Fibroblast of pulmonary artery (primary cell): ENCODE results near the gene GNB3.

Experiments used
- DNase-seq: peaks from one replicate; pipeline ENCODE4 v3.0.0-alpha.2; 2010; ENCODE audit warnings: low read depth
- H3K4me3 ChIP-seq: replicated peaks from 2 replicates; pipeline ENCODE4 v1.5.1; 2011; ENCODE audit warnings: low read depth, mild to moderate bottlenecking, control low read depth, low read length, moderate library complexity
- TF ChIP-seq, protein P1 (sequence below): IDR thresholded peaks from 2 replicates; pipeline ENCODE4 v1.5.1; 2011; ENCODE audit warnings: mild to moderate bottlenecking, control low read depth, low read length, inconsistent platforms; ENCODE audit errors: missing control alignments

The GNB3 gene

GRCh38 chr12:6837370-6838060 lies 3.2 kb upstream of the GNB3 start:
- no peak overlapping the region for H3K4me3 ChIP-seq
- DNase-seq: no peak
- TF ChIP-seq, protein P1, sequence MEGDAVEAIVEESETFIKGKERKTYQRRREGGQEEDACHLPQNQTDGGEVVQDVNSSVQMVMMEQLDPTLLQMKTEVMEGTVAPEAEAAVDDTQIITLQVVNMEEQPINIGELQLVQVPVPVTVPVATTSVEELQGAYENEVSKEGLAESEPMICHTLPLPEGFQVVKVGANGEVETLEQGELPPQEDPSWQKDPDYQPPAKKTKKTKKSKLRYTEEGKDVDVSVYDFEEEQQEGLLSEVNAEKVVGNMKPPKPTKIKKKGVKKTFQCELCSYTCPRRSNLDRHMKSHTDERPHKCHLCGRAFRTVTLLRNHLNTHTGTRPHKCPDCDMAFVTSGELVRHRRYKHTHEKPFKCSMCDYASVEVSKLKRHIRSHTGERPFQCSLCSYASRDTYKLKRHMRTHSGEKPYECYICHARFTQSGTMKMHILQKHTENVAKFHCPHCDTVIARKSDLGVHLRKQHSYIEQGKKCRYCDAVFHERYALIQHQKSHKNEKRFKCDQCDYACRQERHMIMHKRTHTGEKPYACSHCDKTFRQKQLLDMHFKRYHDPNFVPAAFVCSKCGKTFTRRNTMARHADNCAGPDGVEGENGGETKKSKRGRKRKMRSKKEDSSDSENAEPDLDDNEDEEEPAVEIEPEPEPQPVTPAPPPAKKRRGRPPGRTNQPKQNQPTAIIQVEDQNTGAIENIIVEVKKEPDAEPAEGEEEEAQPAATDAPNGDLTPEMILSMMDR: no peak

DNA sequence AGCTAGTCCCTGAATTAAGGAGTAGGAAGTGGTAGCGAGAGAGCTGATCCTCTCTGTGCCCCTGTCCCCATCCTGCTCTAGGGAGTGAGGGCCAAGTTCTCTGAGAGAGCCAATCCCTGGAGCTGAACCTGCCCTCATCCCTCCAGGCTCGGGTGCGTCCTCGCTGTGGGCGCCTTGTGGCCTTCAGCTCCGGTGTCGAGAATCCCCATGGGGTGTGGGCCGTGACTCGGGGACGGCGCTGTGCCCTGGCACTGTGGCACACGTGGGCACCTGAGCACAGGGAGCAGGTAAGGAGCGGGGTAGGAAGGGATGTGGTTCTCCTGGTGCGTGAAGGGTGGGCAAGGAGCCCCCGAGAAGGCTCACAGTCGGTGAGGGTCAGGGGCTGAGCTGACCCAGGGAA lies 1.9 kb upstream of the GNB3 start:
- DNase-seq: no peak
- TF ChIP-seq, protein P1: no peak
- no peak overlapping the region for H3K4me3 ChIP-seq

- TF ChIP-seq, protein P1: no peak
- DNase-seq: no peak
- H3K4me3 ChIP-seq: no peak overlapping the region
Measured at GRCh38 chr12:6839482-6840201, 1.1 kb upstream of the GNB3 start.

DNA sequence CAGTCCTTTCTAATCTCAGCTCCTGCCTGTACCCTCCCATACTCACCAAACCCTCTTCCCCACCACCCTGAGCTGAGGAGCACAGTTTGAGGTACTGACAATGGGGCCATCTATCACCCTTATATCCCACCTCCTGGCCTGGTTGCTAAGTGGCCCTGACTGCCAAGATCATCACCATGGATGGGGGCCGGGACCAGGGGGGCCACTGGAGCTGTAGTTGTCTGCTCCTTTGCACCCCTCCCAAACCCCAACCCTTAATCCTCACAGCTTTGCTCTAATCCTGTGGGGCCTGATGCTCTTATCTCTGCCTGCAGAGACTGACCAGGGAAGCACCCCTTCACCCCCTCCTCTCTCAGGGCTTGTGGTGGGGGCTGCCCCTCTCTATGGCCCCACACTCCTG lies 395 bp upstream of the GNB3 start:
- DNase-seq: no peak
- H3K4me3 ChIP-seq: no peak overlapping the region
- TF ChIP-seq, protein P1: no peak

- TF ChIP-seq, protein P1: no peak
- H3K4me3 ChIP-seq: no peak overlapping the region
- no peak for DNase-seq
Measured at GRCh38 chr12:6842075-6842474, 1.4 kb downstream of the GNB3 start.

GRCh38 chr12:6843118-6843902 lies 2.6 kb downstream of the GNB3 start:
- no peak overlapping the region for H3K4me3 ChIP-seq
- DNase-seq: no peak
- TF ChIP-seq, protein P1: no peak
